MM.1S (cell line): ENCODE results near the gene ATP13A3.

ENCODE experiments used
- DNase-seq: peaks from one replicate; pipeline ENCODE4 v3.0.0-alpha.2; 2015
- H2AFZ ChIP-seq: fragments of 300-600 bp; sonication (generic); 2 replicates; pipeline ENCODE4 v1.6.0; 2016; ENCODE audit warnings: antibody characterized with exemption, low read length
- H3F3A ChIP-seq: fragments of 300-600 bp; sonication (generic); 2 replicates; pipeline ENCODE4 v1.6.1; 2016; ENCODE audit warnings: mild to moderate bottlenecking, antibody characterized with exemption, low read length, moderate library complexity, mixed read lengths; ENCODE audit not compliant: insufficient read depth
- H3K27ac ChIP-seq: fragments of 300-600 bp; sonication (generic); 2 replicates; pipeline ENCODE4 v1.5.1; 2016; ENCODE audit warnings: mild to moderate bottlenecking, low read length
- H3K27me3 ChIP-seq: fragments of 300-600 bp; sonication (generic); replicated peaks from 2 replicates; pipeline ENCODE4 v1.6.0; 2016; ENCODE audit warnings: low read length; ENCODE audit not compliant: insufficient read depth
- H3K36me3 ChIP-seq: fragments of 300-600 bp; sonication (generic); replicated peaks from 2 replicates; pipeline ENCODE4 v1.6.1; 2016; ENCODE audit warnings: mild to moderate bottlenecking, low read length, mixed read lengths; ENCODE audit not compliant: insufficient read depth
- H3K4me1 ChIP-seq: fragments of 300-600 bp; sonication (generic); 2 replicates; pipeline ENCODE4 v1.6.1; 2016; ENCODE audit warnings: low read length, mixed read lengths
- H3K4me2 ChIP-seq: fragments of 300-600 bp; sonication (generic); 2 replicates; pipeline ENCODE4 v1.6.0; 2016; ENCODE audit warnings: low read depth, low read length
- H3K4me3 ChIP-seq: fragments of 300-600 bp; sonication (generic); 2 replicates; pipeline ENCODE4 v1.5.1; 2016; ENCODE audit warnings: low read length, mixed read lengths
- H3K79me2 ChIP-seq: fragments of 300-600 bp; sonication (generic); 2 replicates; pipeline ENCODE4 v1.6.1; 2016; ENCODE audit warnings: mixed run types, low read length, mixed read lengths
- H3K9ac ChIP-seq: fragments of 300-600 bp; sonication (generic); 2 replicates; pipeline ENCODE4 v1.6.1; 2016; ENCODE audit warnings: low read length, mixed read lengths
- H3K9me2 ChIP-seq: fragments of 300-600 bp; sonication (generic); replicated peaks from 2 replicates; pipeline ENCODE4 v1.6.1; 2016; ENCODE audit warnings: mild to moderate bottlenecking, low read length, mixed read lengths; ENCODE audit not compliant: insufficient read depth
- H3K9me3 ChIP-seq: fragments of 300-600 bp; sonication (generic); replicated peaks from 2 replicates; pipeline ENCODE4 v1.6.1; 2016; ENCODE audit warnings: mild to moderate bottlenecking, low read length, mixed read lengths; ENCODE audit not compliant: insufficient read depth
- H4K20me1 ChIP-seq: fragments of 300-600 bp; sonication (generic); 2 replicates; pipeline ENCODE4 v1.6.1; 2016; ENCODE audit warnings: mild to moderate bottlenecking, low read length, moderate library complexity, mixed read lengths; ENCODE audit not compliant: insufficient read depth
- EZH2 ChIP-seq: fragments of 300-600 bp; sonication (generic); optimal IDR thresholded peaks from 2 replicates; pipeline ENCODE3; 2017; ENCODE audit warnings: low read depth, mild to moderate bottlenecking, antibody characterized with exemption, low read length, mixed read lengths
- EZH2phosphoT487 ChIP-seq: fragments of 300-600 bp; sonication (generic); IDR thresholded peaks from 2 replicates; pipeline ENCODE4 v1.6.1; 2018; ENCODE audit warnings: antibody characterized with exemption, low read length
- TF ChIP-seq, protein P1 (sequence below): fragments of 300-600 bp; sonication (generic); IDR thresholded peaks from 2 replicates; pipeline ENCODE4 v1.5.1; 2016; ENCODE audit warnings: antibody characterized with exemption, low read length, mixed read lengths

Gene ATP13A3

DNA sequence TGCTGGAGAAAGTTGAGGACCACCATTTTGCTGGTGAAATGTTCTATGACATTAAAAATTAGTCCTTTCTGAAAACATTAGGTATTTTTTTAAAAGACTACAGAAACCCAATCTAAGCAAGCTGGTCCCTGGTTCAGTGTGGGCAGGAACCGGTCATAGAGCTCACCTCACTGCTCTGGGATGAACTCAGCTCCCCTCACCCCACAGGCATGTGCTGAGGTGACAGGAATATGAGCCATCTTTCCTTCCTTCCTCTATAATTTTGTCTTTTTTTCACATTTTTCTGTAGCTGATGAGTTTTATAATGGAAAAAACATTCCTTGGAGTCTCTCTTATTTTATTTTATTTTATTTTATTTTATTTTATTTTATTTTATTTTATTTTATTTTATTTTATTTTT lies 109.1 kb downstream of the ATP13A3 start:
- no peak for TF ChIP-seq EZH2
- TF ChIP-seq, protein P1, sequence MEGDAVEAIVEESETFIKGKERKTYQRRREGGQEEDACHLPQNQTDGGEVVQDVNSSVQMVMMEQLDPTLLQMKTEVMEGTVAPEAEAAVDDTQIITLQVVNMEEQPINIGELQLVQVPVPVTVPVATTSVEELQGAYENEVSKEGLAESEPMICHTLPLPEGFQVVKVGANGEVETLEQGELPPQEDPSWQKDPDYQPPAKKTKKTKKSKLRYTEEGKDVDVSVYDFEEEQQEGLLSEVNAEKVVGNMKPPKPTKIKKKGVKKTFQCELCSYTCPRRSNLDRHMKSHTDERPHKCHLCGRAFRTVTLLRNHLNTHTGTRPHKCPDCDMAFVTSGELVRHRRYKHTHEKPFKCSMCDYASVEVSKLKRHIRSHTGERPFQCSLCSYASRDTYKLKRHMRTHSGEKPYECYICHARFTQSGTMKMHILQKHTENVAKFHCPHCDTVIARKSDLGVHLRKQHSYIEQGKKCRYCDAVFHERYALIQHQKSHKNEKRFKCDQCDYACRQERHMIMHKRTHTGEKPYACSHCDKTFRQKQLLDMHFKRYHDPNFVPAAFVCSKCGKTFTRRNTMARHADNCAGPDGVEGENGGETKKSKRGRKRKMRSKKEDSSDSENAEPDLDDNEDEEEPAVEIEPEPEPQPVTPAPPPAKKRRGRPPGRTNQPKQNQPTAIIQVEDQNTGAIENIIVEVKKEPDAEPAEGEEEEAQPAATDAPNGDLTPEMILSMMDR = no peak
- Histone ChIP-seq H3K27ac (no peak overlapping the region), H3K27me3 (peaks cover 23% of the 10 kb centered on the region), H3K79me2 (no peaks in the 10 kb centered on the region), H3F3A (no peaks in the 10 kb centered on the region), H3K4me3 (no peak overlapping the region), H3K4me1 (no peaks in the 10 kb centered on the region), H3K9ac (no peak overlapping the region), H3K9me3 (no peaks in the 10 kb centered on the region), H3K4me2 (no peak overlapping the region), H2AFZ (no peak overlapping the region), H3K36me3 (no peaks in the 10 kb centered on the region), H4K20me1 (no peaks in the 10 kb centered on the region), H3K9me2 (no peaks in the 10 kb centered on the region)
- DNase-seq = no peak

DNA sequence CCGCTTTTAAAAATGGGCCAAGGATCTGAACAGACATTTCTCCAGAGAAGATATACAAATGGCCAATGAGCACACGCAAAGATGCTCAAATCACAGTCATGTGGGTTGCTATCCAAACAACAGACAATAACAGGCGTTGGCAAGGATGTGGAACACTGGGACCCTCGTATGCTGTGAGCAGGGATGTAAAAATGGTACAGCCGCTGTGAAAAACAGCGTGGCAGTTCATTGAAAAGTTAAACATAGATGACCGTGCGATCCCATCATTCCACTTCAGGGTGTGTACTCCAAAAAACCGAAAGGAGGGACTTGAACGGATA lies 110.6 kb downstream of the ATP13A3 start:
- H2AFZ ChIP-seq = no peak overlapping the region
- TF ChIP-seq EZH2 (no peak), EZH2phosphoT487 (no peak)
- TF ChIP-seq, protein P1 = no peak

DNA sequence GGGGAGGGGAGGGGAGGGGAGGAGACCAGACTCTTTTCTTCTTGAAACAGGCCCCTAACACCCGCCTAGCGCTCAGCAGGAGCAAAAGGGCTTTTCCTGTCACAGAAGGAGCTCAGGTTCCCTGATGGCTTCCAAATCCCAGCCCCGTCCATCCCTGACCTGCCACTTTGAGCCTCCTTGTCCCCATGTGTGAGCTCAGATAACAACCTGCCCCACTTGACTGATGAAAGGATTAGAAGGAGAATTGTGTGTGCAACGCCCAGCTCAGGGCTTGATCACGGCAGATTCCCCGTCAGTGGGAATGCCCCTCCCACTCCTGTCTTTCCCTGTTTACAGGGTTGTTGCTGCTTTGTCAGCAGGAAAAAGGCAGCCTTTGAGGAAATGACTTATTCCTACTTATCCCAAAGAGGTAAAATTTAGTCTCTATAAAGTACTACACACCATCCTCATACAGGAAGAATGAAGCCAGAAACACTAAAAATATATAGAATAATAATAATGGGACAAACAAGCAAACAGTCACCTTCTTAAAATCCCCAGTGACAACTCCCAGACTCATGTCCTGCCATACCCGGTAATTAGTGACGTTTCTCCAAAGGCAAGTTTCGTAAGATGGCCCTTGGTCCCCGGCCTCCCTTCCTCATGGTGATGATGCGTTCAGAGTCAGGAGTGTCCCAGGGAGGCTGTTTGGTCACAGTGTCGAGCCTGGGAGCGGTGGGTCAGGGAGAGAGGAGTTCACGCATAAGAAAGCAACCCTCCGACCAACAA lies 111.1 kb downstream of the ATP13A3 start:
- H3K27ac ChIP-seq = no peak overlapping the region
- DNase-seq = no peak
- no peaks in the 10 kb centered on the region for H3K9me3 ChIP-seq
- TF ChIP-seq EZH2 = no peak
- TF ChIP-seq EZH2phosphoT487 = no peak
- TF ChIP-seq, protein P1 = no peak
- no peak overlapping the region for H3K9ac ChIP-seq
- H3F3A ChIP-seq = no peaks in the 10 kb centered on the region
- no peak overlapping the region for H2AFZ ChIP-seq
- no peaks in the 10 kb centered on the region for H3K36me3 ChIP-seq
- H3K4me1 ChIP-seq = no peaks in the 10 kb centered on the region
- no peak overlapping the region for H3K4me3 ChIP-seq
- H3K4me2 ChIP-seq = no peak overlapping the region
- no peaks in the 10 kb centered on the region for H3K79me2 ChIP-seq
- H3K27me3 ChIP-seq = peaks cover 9% of the 10 kb centered on the region
- no peaks in the 10 kb centered on the region for H3K9me2 ChIP-seq
- no peaks in the 10 kb centered on the region for H4K20me1 ChIP-seq

More for the DNA sequence above, 110.6 kb downstream of the ATP13A3 start:
- H3F3A ChIP-seq = no peaks in the 10 kb centered on the region
- H3K9ac ChIP-seq = no peak overlapping the region
- H3K79me2 ChIP-seq = no peaks in the 10 kb centered on the region
- DNase-seq = no peak
- H3K4me1 ChIP-seq = no peaks in the 10 kb centered on the region
- no peaks in the 10 kb centered on the region for H3K9me3 ChIP-seq
- H4K20me1 ChIP-seq = no peaks in the 10 kb centered on the region
- no peak overlapping the region for H3K4me3 ChIP-seq
- H3K36me3 ChIP-seq = no peaks in the 10 kb centered on the region
- no peak overlapping the region for H3K4me2 ChIP-seq
- H3K27ac ChIP-seq = no peak overlapping the region
- peaks cover 12% of the 10 kb centered on the region for H3K27me3 ChIP-seq
- H3K9me2 ChIP-seq = no peaks in the 10 kb centered on the region
